ENCODE results near the gene HDLBP. TPM values are rescaled to one million over a fixed set of nuclear protein-coding genes. Genes with fewer than 3 reads are reported as not detected.

HDLBP gene
- polyA plus RNA-seq, 3 donors, result 187 to 327 (median 208) TPM

- WGBS, 3 donors, result 74 to 86% (median 77%) methylated on average over 4 of the region's 4 CpGs
- H3K27ac ChIP-seq (ENCODE audit: low read depth, low read length), result no peak overlapping the region
These were observed 136.5 kb downstream of the HDLBP start for GRCh38 chr2:241178961-241179360.

DNA sequence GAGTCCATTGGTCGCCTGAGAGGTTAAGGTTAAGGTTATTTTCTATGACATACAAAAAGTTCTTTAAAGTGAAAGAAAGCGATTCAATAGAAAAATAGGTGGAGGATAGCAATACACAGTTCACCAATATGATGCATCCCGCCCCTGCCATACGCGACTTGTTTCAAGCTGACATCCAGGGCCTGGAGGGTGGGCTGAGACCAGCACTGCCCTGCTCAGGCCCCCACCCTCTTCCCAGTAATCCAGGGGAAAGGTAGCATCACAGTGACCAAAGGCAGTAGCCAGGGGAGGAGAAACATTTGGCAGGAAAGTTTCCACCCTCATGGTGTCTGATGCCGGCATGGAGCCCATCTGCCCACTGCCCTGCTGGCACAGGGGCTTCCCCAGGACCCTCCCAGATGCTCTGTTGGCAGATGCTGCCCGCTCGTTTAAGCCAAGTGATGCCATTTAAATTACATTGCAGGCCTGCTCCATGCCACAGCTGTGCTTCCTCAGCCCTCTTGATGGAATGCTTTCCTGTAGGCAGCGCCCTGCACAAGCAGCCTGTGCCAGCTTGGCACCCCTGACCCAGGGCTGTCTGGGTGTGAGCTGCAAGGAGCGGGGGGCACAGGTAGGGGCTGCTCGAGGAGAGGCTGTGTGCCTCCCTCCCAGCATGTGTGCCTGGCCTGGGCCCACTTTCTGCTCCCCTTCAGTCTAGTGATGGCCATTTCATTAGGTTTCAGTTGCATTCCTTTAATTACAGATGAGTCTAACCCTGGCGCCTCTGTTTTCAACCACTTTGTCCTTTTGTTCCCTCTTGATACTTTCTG, 137.7 kb downstream of the HDLBP start:
- 94 to 96% (median 95%) methylated on average over 12 of the region's 12 CpGs for WGBS, 3 donors
- no peak overlapping the region for H3K27ac ChIP-seq (ENCODE audit: low read depth, low read length)

Other genes starting within 250 kb of the HDLBP start
- gene MTERF4, start 213.4 kb downstream of the HDLBP start, polyA plus RNA-seq, result 10 to 100 TPM; 23.5 to 34.8 (median 24.4) TPM
- 1 to 10 TPM; 2.8 to 3.7 (median 3.4) TPM for gene PASK, start 166.2 kb downstream of the HDLBP start, polyA plus RNA-seq
- 10 to 100 TPM; 43.4 to 71.8 (median 56.7) TPM for gene PPP1R7, start 165.2 kb downstream of the HDLBP start, polyA plus RNA-seq
- gene ANO7, start 127.0 kb downstream of the HDLBP start, polyA plus RNA-seq, result 1 to 10 TPM in 1 of 3 donors, under 1 TPM in 2; 0.44 to 2.5 (median 0.56) TPM
- 100 to 1,000 TPM; 133 to 335 (median 211) TPM for gene SEPTIN2, start 253 bp upstream of the HDLBP start, polyA plus RNA-seq
- 10 to 100 TPM; 10.2 to 17.5 (median 14.1) TPM for gene FARP2, start 40.6 kb upstream of the HDLBP start, polyA plus RNA-seq
- 100 to 1,000 TPM; 116 to 169 (median 146) TPM for gene STK25, start 192.9 kb upstream of the HDLBP start, polyA plus RNA-seq
- 100 to 1,000 TPM in 1 of 3 donors, 10 to 100 TPM in 2; 28.1 to 222 (median 43.2) TPM for gene BOK, start 243.1 kb upstream of the HDLBP start, polyA plus RNA-seq

Data from adipose tissue (tissue), 3 donors.